Tibial artery (tissue), 4 donors: ENCODE measurements around the gene PTCSC3.

Experiments
- DNase-seq, 2 donors: peaks; one replicate each; pipeline ENCODE4 v3.0.0-alpha.2; 2019
- H3K27ac ChIP-seq, 2 donors: fragments of 200-600 bp; sonication (generic) in 1 of 2; 1 replicate in 1 of 2; 2 replicates in 1 of 2; pipeline ENCODE4 v1.5.1; 2018 to 2019; ENCODE audit warnings: mild to moderate bottlenecking in 1 of 2
- H3K27me3 ChIP-seq, 2 donors: fragments of 200-600 bp; sonication (generic) in 1 of 2; one replicate each; pipeline versions ENCODE4 v1.5.1 to v1.6.0; 2016 to 2019
- H3K36me3 ChIP-seq, 3 donors: fragments of 200-600 bp; sonication (generic) in 2 of 3; one replicate each; pipeline ENCODE4 v1.5.1; 2016 to 2019; ENCODE audit warnings: mild to moderate bottlenecking in 2 of 3
- H3K4me1 ChIP-seq, 4 donors: fragments of 200-600 bp; sonication (generic) in 2 of 4; 1 replicate in 3 of 4; 2 replicates in 1 of 4; pipeline ENCODE4 v1.5.1; 2016 to 2019
- H3K4me3 ChIP-seq, 2 donors: fragments of 200-600 bp; sonication (generic) in 1 of 2; 1 replicate in 1 of 2; 2 replicates in 1 of 2; pipeline ENCODE4 v1.5.1; 2018 to 2019; ENCODE audit warnings: mild to moderate bottlenecking in 2 of 2
- H3K9me3 ChIP-seq, 3 donors: fragments of 200-600 bp; sonication (generic) in 1 of 3; one replicate each; pipeline ENCODE4 v1.5.1; 2016 to 2019
- CTCF ChIP-seq, 2 experiments: fragments of 200-600 bp in 1 of 2; fragments of 450-650 bp in 1 of 2; IDR thresholded peaks; one replicate each; pipeline ENCODE4 v1.5.1; 2017 to 2019; ENCODE audit warnings: antibody characterized with exemption in 2 of 2, mild to moderate bottlenecking in 1 of 2, moderate library complexity in 1 of 2
- intact Hi-C: fragments of 100-400 bp; cut with DNase I; formaldehyde crosslinking; loops from one replicate; pipeline ENCODE4 v1.15.0; 2023; ENCODE audit warnings: low total_unique reads

PTCSC3 gene

GRCh38 chr14:36151335-36151734 is 25.2 kb downstream of the PTCSC3 start:
- H3K27ac ChIP-seq, result no peak overlapping the region
- H3K36me3 ChIP-seq, result no peaks in the 10 kb centered on the region
- no peak for TF ChIP-seq CTCF (IDR thresholded peaks at IDR 0.05)
- H3K9me3 ChIP-seq, result peaks cover 0 to 7% (median 0%) of the 10 kb centered on the region in 3 donors
- no peak for DNase-seq
- H3K4me3 ChIP-seq, result no peak overlapping the region
- no peaks in the 10 kb centered on the region for H3K27me3 ChIP-seq
- intact Hi-C loops, result no loop called here
- H3K4me1 ChIP-seq, result no peaks in the 10 kb centered on the region

GRCh38 chr14:36134038-36134437 is 42.5 kb downstream of the PTCSC3 start:
- no peak overlapping the region for H3K4me3 ChIP-seq
- intact Hi-C loops, result no loop called here
- no peaks in the 10 kb centered on the region for H3K9me3 ChIP-seq
- no peak for TF ChIP-seq CTCF (IDR thresholded peaks at IDR 0.05)
- H3K27me3 ChIP-seq, result no peaks in the 10 kb centered on the region
- no peak for DNase-seq
- H3K27ac ChIP-seq, result no peak overlapping the region
- no peaks in the 10 kb centered on the region for H3K36me3 ChIP-seq
- H3K4me1 ChIP-seq, result no peaks in the 10 kb centered on the region

GRCh38 chr14:36132826-36133225 is 43.7 kb downstream of the PTCSC3 start:
- TF ChIP-seq CTCF (IDR thresholded peaks at IDR 0.05), result no peak
- H3K4me3 ChIP-seq, result no peak overlapping the region
- no peaks in the 10 kb centered on the region for H3K36me3 ChIP-seq
- DNase-seq, result no peak
- no peak overlapping the region for H3K27ac ChIP-seq
- H3K27me3 ChIP-seq, result no peaks in the 10 kb centered on the region
- intact Hi-C loops, result no loop called here
- H3K4me1 ChIP-seq, result no peaks in the 10 kb centered on the region
- H3K9me3 ChIP-seq, result no peaks in the 10 kb centered on the region

- no peaks in the 10 kb centered on the region for H3K36me3 ChIP-seq
Measured at GRCh38 chr14:36130186-36130585, 46.3 kb downstream of the PTCSC3 start.

GRCh38 chr14:36129181-36129580 is 47.3 kb downstream of the PTCSC3 start:
- Histone ChIP-seq H3K27me3 (no peaks in the 10 kb centered on the region), H3K27ac (no peak overlapping the region), H3K4me3 (no peak overlapping the region), H3K9me3 (no peaks in the 10 kb centered on the region), H3K4me1 (no peaks in the 10 kb centered on the region), H3K36me3 (no peaks in the 10 kb centered on the region)
- no peak for DNase-seq
- TF ChIP-seq CTCF (IDR thresholded peaks at IDR 0.05), result no peak
- intact Hi-C loops, result no loop called here

More at GRCh38 chr14:36130186-36130585, 46.3 kb downstream of the PTCSC3 start:
- DNase-seq, result no peak
- Histone ChIP-seq H3K4me3 (no peak overlapping the region), H3K27ac (no peak overlapping the region), H3K27me3 (no peaks in the 10 kb centered on the region), H3K9me3 (no peaks in the 10 kb centered on the region), H3K4me1 (no peaks in the 10 kb centered on the region)
- intact Hi-C loops, result no loop called here
- no peak for TF ChIP-seq CTCF (IDR thresholded peaks at IDR 0.05)

GRCh38 chr14:36113341-36113740 is 63.2 kb downstream of the PTCSC3 start:
- Histone ChIP-seq H3K27ac (no peak overlapping the region), H3K27me3 (no peaks in the 10 kb centered on the region), H3K36me3 (no peaks in the 10 kb centered on the region), H3K4me3 (no peak overlapping the region), H3K9me3 (no peaks in the 10 kb centered on the region), H3K4me1 (no peaks in the 10 kb centered on the region)
- intact Hi-C loops, result no loop called here
- no peak for TF ChIP-seq CTCF (IDR thresholded peaks at IDR 0.05)
- no peak for DNase-seq
